HepG2 (cell line): Measurements from ENCODE around the gene CCNL1. TPM values are rescaled to one million over a fixed set of nuclear protein-coding genes. Genes with fewer than 3 reads are reported as not detected.

Experiments used
- DMAP1 ChIP-seq: IDR thresholded peaks from 2 replicates; pipeline ENCODE4 v1.6.1; 2016
- KDM5A ChIP-seq: fragments of 200-600 bp; sonication (generic); IDR thresholded peaks from 2 replicates; pipeline ENCODE4 v1.7.0; 2018; ENCODE audit warnings: antibody characterized with exemption, mild to moderate bottlenecking, low read length, borderline replicate concordance
- NCOR1 ChIP-seq: fragments of 200-600 bp; sonication (generic); IDR thresholded peaks from 2 replicates; pipeline ENCODE4 v1.7.0; 2017; ENCODE audit warnings: antibody characterized with exemption, low read length, borderline replicate concordance
- NFE2 ChIP-seq: sonication (generic); formaldehyde crosslinking; IDR thresholded peaks from 2 replicates; pipeline ENCODE4 v1.4.0; 2020; ENCODE audit warnings: missing genetic modification reagents
- PAWR ChIP-seq: sonication (generic); formaldehyde crosslinking; IDR thresholded peaks from 2 replicates; pipeline ENCODE4 v1.4.0; 2020; ENCODE audit warnings: missing genetic modification reagents, mild to moderate bottlenecking, borderline replicate concordance
- POLR2G ChIP-seq: fragments of 200-400 bp; formaldehyde crosslinking; IDR thresholded peaks from 2 replicates; pipeline ENCODE4 v1.6.1; 2018; ENCODE audit warnings: mild to moderate bottlenecking, low read depth, low read length, moderate library complexity
- SP4 ChIP-seq: sonication (generic); formaldehyde crosslinking; IDR thresholded peaks from 2 replicates; pipeline ENCODE4 v1.8.1; 2023; ENCODE audit warnings: mild to moderate bottlenecking, missing genetic modification reagents
- WIZ ChIP-seq: sonication (generic); formaldehyde crosslinking; IDR thresholded peaks from 2 replicates; pipeline ENCODE4 v1.5.1; 2020; ENCODE audit warnings: mild to moderate bottlenecking, missing genetic modification reagents
- ZNF296 ChIP-seq: sonication (generic); formaldehyde crosslinking; conservative IDR thresholded peaks from 2 replicates; pipeline ENCODE4 v1.5.0; 2020; ENCODE audit warnings: mild to moderate bottlenecking, missing genetic modification reagents
- ZNF3 ChIP-seq: IDR thresholded peaks from 2 replicates; pipeline ENCODE4 v1.7.0; 2017; ENCODE audit warnings: inconsistent platforms
- ZNF333 ChIP-seq: sonication (generic); formaldehyde crosslinking; IDR thresholded peaks from 2 replicates; pipeline ENCODE4 v1.4.0; 2020; ENCODE audit warnings: mild to moderate bottlenecking, missing genetic modification reagents, borderline replicate concordance
- ZNF460 ChIP-seq: sonication (generic); formaldehyde crosslinking; IDR thresholded peaks from 2 replicates; pipeline ENCODE4 v1.5.1; 2020; ENCODE audit warnings: missing genetic modification reagents, mild to moderate bottlenecking, borderline replicate concordance
- ZNF510 ChIP-seq: sonication (generic); formaldehyde crosslinking; IDR thresholded peaks from 2 replicates; pipeline ENCODE4 v1.4.0; 2020; ENCODE audit warnings: low read depth, mild to moderate bottlenecking, missing genetic modification reagents
- ZNF567 ChIP-seq: sonication (generic); formaldehyde crosslinking; IDR thresholded peaks from 2 replicates; pipeline ENCODE4 v1.8.1; 2023; ENCODE audit warnings: mild to moderate bottlenecking, missing genetic modification reagents, borderline replicate concordance
- ZNF652 ChIP-seq: IDR thresholded peaks from 2 replicates; pipeline ENCODE4 v1.6.1; 2016; ENCODE audit warnings: low read depth, borderline replicate concordance
- ZNF780A ChIP-seq: sonication (generic); formaldehyde crosslinking; IDR thresholded peaks from 2 replicates; pipeline ENCODE4 v1.8.0; 2022; ENCODE audit warnings: mild to moderate bottlenecking, missing genetic modification reagents, moderate library complexity
- polyA plus RNA-seq, 8 experiments: library from polyadenylated mRNA; depleted of rRNA in 3 of 8; stranded (reverse) in 7 of 8; unstranded in 1 of 8; fragments of >200 nt; fragmentation: Illumina TruSeq in 4 of 8; extraction: Trizol in 4 of 8; gene quantifications; 2 replicates each; pipeline versions ENCODE4 v1.2.1 to v1.2.3, GENCODE V29; 2011 to 2016; ENCODE audit warnings: low read depth in 4 of 8, missing spikeins in 1 of 8, mixed read lengths in 1 of 8; ENCODE audit not compliant: insufficient read depth in 1 of 8
- total RNA-seq, 5 experiments: library from RNA; depleted of rRNA; stranded (reverse); fragments of >200 nt; fragmentation: Illumina TruSeq; extraction: Trizol; gene quantifications; 2 replicates each; pipeline ENCODE4 v1.2.3, GENCODE V29; 2016; ENCODE audit warnings: low read depth in 1 of 5
- TF ChIP-seq, protein P1 (sequence below): sonication (generic); formaldehyde crosslinking; IDR thresholded peaks from 2 replicates; pipeline ENCODE4 v1.8.1; 2023; ENCODE audit warnings: missing genetic modification reagents, mild to moderate bottlenecking, borderline replicate concordance
- TF ChIP-seq, protein P2 (sequence below): sonication (generic); formaldehyde crosslinking; IDR thresholded peaks from 2 replicates; pipeline ENCODE4 v1.4.0; 2020; ENCODE audit warnings: missing genetic modification reagents, borderline replicate concordance
- TF ChIP-seq, protein P3 (sequence below): sonication (generic); formaldehyde crosslinking; conservative IDR thresholded peaks from 2 replicates; pipeline ENCODE4 v1.5.0; 2020; ENCODE audit warnings: missing genetic modification reagents
- TF ChIP-seq, protein P4 (sequence below): sonication (generic); formaldehyde crosslinking; IDR thresholded peaks from 2 replicates; pipeline ENCODE4 v1.8.0; 2022; ENCODE audit warnings: low read depth, missing genetic modification reagents
- TF ChIP-seq, protein P5 (sequence below): sonication (generic); formaldehyde crosslinking; IDR thresholded peaks from 2 replicates; pipeline ENCODE4 v1.5.0; 2020; ENCODE audit warnings: mild to moderate bottlenecking, missing genetic modification reagents, moderate library complexity

Gene CCNL1
- total and polyA plus RNA-seq, 2 of the 13 experiments (the other 11 are each of a cell fraction or from before 2014, with no cell fraction given), result 151 to 303 TPM

DNA sequence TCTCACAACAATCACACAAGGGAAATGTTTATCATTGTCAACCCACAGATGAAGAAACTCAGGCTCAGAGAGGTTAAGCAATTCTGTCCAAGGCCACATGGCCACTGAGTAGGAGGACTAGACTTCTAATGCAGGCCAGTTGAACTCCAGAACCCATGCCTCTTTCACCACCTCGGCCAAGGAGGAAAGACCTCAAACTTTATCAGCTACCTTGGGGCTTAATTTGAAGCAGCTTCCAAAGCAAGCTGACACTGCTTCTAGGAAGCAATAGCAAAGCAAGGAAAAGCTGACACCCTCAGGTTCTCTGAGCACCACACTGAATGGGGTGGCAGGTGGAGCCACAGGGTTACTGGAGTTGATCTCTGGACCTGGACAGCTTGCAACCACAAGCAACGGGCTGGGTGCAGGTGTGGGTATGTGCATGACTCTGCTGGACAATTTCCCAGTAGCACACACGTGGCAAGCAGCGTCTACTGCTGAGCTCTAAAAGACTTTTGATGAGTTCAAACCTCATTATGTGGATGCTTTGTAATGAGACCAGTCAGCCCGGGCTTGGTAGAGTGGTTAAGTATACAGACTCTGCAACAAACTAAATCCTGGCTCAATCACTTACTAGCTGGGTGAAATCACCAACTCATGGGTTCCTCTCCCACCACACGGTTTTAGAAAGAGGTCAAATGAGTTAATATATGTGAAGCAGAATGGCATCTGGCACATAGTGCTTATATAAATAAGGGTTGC, 23.1 kb downstream of the CCNL1 start (continued):
- TF ChIP-seq, protein P1, sequence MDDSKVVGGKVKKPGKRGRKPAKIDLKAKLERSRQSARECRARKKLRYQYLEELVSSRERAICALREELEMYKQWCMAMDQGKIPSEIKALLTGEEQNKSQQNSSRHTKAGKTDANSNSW (CRISPR knock-in tag), result no peak
- TF ChIP-seq ZNF460 (CRISPR knock-in tag) (no peak), PAWR (CRISPR knock-in tag) (no peak), ZNF296 (CRISPR knock-in tag) (no peak; the same call in 1 of the 2 replicates), ZNF3 (no peak), ZNF333 (CRISPR knock-in tag) (no peak), NFE2 (CRISPR knock-in tag) (no peak), WIZ (peak; percentile 54; the same call in 1 of the 2 replicates), KDM5A (no peak), NCOR1 (peak; percentile 71; the same call in 1 of the 2 replicates), SP4 (CRISPR knock-in tag) (0 out of 2 replicates have a peak, but pooled peaks have one; percentile 49), ZNF567 (CRISPR knock-in tag) (peak; percentile 68; the same call in 1 of the 2 replicates), POLR2G (no peak; the same call in 1 of the 2 replicates), DMAP1 (CRISPR knock-in tag) (peak; percentile 90), ZNF780A (CRISPR knock-in tag) (no peak), ZNF652 (CRISPR knock-in tag) (peak; percentile 63; the same call in 1 of the 2 replicates), ZNF510 (CRISPR knock-in tag) (no peak)
- TF ChIP-seq, protein P2, sequence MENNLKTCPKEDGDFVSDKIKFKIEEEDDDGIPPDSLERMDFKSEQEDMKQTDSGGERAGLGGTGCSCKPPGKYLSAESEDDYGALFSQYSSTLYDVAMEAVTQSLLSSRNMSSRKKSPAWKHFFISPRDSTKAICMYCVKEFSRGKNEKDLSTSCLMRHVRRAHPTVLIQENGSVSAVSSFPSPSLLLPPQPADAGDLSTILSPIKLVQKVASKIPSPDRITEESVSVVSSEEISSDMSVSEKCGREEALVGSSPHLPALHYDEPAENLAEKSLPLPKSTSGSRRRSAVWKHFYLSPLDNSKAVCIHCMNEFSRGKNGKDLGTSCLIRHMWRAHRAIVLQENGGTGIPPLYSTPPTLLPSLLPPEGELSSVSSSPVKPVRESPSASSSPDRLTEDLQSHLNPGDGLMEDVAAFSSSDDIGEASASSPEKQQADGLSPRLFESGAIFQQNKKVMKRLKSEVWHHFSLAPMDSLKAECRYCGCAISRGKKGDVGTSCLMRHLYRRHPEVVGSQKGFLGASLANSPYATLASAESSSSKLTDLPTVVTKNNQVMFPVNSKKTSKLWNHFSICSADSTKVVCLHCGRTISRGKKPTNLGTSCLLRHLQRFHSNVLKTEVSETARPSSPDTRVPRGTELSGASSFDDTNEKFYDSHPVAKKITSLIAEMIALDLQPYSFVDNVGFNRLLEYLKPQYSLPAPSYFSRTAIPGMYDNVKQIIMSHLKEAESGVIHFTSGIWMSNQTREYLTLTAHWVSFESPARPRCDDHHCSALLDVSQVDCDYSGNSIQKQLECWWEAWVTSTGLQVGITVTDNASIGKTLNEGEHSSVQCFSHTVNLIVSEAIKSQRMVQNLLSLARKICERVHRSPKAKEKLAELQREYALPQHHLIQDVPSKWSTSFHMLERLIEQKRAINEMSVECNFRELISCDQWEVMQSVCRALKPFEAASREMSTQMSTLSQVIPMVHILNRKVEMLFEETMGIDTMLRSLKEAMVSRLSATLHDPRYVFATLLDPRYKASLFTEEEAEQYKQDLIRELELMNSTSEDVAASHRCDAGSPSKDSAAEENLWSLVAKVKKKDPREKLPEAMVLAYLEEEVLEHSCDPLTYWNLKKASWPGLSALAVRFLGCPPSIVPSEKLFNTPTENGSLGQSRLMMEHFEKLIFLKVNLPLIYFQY (CRISPR knock-in tag), result peak; percentile 48
- TF ChIP-seq, protein P3, sequence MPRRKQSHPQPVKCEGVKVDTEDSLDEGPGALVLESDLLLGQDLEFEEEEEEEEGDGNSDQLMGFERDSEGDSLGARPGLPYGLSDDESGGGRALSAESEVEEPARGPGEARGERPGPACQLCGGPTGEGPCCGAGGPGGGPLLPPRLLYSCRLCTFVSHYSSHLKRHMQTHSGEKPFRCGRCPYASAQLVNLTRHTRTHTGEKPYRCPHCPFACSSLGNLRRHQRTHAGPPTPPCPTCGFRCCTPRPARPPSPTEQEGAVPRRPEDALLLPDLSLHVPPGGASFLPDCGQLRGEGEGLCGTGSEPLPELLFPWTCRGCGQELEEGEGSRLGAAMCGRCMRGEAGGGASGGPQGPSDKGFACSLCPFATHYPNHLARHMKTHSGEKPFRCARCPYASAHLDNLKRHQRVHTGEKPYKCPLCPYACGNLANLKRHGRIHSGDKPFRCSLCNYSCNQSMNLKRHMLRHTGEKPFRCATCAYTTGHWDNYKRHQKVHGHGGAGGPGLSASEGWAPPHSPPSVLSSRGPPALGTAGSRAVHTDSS (CRISPR knock-in tag), result no peak
- TF ChIP-seq, protein P4, sequence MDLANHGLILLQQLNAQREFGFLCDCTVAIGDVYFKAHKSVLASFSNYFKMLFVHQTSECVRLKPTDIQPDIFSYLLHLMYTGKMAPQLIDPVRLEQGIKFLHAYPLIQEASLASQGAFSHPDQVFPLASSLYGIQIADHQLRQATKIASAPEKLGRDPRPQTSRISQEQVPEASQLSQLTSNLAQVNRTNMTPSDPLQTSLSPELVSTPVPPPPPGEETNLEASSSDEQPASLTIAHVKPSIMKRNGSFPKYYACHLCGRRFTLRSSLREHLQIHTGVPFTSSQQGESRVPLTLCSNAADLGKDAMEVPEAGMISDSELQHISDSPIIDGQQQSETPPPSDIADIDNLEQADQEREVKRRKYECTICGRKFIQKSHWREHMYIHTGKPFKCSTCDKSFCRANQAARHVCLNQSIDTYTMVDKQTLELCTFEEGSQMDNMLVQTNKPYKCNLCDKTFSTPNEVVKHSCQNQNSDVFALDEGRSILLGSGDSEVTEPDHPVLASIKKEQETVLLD (CRISPR knock-in tag), result no peak
- TF ChIP-seq, protein P5, sequence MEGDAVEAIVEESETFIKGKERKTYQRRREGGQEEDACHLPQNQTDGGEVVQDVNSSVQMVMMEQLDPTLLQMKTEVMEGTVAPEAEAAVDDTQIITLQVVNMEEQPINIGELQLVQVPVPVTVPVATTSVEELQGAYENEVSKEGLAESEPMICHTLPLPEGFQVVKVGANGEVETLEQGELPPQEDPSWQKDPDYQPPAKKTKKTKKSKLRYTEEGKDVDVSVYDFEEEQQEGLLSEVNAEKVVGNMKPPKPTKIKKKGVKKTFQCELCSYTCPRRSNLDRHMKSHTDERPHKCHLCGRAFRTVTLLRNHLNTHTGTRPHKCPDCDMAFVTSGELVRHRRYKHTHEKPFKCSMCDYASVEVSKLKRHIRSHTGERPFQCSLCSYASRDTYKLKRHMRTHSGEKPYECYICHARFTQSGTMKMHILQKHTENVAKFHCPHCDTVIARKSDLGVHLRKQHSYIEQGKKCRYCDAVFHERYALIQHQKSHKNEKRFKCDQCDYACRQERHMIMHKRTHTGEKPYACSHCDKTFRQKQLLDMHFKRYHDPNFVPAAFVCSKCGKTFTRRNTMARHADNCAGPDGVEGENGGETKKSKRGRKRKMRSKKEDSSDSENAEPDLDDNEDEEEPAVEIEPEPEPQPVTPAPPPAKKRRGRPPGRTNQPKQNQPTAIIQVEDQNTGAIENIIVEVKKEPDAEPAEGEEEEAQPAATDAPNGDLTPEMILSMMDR (CRISPR knock-in tag), result peak; percentile 44
